NCI-H187 treated with DMSO at 0.1 percent for 48 hours (cell line): ENCODE data around the gene KLC1.

Source experiments
- DNase-seq: peaks from one replicate; lab custom pipeline; 2025; lab: John Stamatoyannopoulos, UW

Gene KLC1

GRCh38 chr14:103721334-103722120 is 92.5 kb downstream of the KLC1 start:
- no peak for DNase-seq

DNA sequence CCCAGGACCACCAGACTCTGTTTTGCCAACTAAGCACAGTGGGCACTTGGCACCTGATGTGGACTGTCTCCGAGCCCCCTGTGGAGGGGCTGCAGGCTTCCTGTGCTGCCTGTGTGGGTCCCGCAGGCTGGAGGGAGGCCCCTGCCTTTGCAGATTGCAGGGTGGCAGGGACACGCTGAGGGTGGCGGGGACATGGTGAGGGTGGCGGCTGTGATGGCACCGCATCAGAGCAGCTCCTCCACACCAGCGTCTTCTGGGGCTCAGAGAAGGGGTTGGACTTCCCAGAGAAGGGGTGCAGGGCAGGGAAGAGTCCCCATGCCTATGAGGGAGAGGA is 94.7 kb downstream of the KLC1 start:
- DNase-seq: no peak

DNA sequence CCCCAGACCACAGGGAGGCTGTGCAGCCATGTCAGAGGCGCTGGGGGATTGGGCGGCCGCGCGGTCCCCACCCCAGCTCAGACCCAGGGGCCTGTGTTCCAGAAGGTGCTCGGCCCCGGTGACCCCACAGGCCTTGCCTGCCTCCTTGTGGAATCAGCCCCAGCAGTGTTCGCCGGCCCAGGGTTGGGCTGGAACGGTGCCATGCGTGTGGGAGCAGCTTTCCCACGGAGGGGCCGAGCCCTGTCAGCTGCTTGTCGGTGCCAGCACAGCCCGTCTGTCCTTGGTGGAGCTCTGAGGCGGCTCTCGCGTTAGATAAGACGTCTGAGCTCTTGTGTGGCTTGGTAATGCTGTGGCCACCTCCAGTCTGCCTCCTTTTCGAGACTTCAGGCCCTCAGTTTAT is 95.1 kb downstream of the KLC1 start:
- DNase-seq: no peak

DNA sequence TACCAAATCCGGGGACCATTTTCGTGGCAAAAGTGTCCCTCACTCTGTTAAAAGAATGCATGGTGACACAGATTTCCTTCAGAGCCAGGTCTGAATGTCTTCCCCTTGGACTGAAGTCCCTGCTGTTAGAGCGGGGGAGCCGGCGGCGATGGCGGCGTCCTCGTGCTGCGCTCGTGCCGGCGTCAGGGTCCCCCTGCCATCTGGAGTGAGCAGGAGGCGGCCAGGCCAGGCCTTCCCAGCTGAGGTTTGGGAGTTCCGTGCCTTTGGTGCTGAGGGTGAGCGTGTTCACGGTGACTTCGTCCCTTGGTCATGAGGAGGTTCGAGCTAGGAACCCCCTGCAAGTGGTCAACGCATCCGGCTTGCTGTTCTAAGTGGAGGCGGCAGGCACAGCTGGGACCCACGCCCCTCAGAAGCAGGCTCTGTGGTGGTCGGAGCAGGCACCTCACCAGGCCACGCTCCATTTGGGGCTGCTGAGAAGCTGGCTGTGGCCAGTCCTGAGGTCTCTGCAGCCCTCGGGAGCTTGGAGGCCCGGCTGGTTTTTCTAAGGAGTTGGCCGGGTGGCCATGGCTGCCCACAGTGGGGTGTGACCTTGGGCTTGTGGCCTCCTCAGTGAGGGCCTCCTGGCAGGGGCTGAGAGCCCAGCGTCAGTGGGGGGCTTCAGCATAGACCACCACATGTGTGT is 96.1 kb downstream of the KLC1 start:
- no peak for DNase-seq

DNA sequence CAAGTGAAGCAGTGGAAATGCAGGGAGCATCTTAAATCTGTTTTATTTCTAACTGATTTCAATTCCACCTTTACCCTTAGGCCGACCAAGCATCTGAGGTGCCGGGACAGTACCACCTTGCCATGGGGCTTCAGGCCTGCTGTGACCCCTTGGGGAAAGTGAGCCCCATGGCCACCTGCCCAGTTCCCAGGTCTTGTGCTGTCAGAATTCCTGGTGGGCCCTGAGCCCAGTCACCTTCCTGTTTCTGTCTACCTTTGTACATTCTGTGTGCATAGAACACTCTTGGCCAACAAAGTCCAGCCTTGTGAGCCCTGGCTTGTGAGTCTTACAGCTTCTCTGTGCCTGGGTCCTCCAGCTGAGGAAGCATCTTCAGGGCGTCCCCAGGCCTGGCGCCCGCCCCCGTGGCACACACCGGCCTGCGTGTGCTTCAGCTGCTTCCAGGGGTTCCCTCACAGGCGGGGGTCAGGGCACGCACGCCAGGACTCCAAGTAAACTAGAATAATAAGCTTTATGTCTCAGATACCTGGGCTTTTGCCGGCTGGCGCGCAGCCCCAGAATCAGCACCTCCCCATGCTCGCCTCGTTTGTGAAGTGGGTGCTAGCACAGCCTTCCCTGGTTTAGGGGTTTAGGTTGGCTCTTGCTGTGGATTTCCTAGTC is 96.9 kb downstream of the KLC1 start:
- DNase-seq: no peak

DNA sequence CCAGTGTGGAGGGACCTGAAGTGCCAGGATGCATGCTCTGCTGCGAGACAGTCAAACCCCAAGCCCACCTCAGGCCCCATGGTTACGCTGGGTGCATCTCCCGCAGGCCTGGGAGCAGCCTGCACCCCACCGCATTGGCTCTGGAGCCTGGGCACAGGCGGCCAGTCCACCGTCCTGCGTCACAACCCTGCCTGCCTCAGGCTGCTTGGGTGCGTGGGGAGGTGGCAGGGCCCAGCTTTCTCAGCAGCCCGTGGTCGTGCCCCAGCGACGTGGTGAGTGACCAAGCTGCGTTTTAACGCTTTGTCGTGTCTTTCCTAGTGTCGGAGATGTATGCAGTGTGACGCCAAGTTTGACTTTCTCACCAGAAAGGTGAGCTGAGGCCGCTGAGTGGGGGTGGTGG is 97.5 kb downstream of the KLC1 start:
- DNase-seq: no peak

DNA sequence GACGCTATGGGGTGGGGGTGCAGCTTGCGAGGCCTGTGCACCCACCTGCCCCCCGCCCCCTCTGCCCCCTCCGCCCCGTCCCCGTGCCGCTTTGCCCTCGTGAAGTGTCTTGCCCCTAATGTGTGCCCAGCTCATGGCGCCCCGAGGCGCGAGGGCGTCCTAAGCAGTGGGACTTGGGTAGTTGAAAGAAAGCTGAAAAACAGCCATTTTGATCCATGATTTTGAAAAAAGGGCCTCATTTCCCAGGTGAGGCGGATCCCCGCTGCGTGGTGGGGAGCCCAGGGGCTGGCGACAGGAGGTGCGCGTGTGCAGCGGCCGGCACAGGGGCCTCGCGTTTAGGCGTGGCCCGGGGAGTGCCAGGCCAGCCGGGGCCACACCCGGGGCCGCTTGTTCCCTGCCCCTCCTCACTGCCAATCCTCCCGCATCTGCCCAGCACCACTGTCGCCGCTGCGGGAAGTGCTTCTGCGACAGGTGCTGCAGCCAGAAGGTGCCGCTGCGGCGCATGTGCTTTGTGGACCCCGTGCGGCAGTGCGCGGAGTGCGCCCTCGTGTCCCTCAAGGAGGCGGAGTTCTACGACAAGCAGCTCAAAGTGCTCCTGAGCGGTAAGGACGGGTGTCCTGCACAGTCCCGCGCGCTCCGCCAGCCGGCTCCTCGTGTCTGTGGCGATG is 98.4 kb downstream of the KLC1 start:
- no peak for DNase-seq

DNA sequence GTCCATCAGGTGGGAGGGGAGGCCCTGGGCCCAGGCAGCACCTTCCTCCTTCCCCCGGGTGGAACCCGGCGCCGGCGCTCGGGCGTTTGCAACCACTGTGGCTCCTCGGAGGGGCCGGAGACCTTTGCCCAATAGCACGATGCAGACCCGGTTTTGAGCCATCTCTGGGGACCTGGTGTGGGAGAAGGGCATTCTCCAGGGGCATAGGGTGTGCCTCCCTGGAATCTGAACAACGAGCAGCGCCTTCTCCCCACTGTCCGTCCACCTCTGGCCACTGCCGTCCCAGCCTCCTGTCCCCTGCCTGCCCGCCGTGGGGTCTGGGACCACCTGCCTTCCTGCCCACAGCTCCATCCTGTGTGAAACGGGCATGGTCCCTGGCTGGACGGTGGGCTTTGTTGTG is 99.1 kb downstream of the KLC1 start:
- no peak for DNase-seq

DNA sequence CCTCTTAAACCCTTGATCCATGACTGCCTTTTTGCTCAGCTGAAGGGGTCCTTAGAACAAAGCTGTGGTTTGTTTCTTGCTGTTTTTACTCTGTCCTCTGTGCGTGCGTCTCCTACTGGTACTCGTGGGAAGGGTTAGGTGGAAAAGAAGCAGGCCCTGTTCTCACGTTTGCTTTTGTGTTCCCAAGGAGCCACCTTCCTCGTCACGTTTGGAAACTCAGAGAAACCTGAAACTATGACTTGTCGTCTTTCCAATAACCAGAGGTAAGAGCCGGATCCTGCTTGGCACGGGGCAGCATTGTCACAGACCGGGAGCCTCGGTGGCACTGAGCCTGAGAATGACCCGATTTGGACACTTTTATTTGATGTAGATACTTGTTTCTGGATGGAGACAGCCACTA is 99.7 kb downstream of the KLC1 start:
- no peak for DNase-seq

GRCh38 chr14:103729496-103730448 is 100.8 kb downstream of the KLC1 start:
- DNase-seq: no peak

GRCh38 chr14:103730490-103731035 is 101.6 kb downstream of the KLC1 start:
- DNase-seq: no peak

GRCh38 chr14:103731481-103731880 is 102.5 kb downstream of the KLC1 start:
- DNase-seq: no peak

DNA sequence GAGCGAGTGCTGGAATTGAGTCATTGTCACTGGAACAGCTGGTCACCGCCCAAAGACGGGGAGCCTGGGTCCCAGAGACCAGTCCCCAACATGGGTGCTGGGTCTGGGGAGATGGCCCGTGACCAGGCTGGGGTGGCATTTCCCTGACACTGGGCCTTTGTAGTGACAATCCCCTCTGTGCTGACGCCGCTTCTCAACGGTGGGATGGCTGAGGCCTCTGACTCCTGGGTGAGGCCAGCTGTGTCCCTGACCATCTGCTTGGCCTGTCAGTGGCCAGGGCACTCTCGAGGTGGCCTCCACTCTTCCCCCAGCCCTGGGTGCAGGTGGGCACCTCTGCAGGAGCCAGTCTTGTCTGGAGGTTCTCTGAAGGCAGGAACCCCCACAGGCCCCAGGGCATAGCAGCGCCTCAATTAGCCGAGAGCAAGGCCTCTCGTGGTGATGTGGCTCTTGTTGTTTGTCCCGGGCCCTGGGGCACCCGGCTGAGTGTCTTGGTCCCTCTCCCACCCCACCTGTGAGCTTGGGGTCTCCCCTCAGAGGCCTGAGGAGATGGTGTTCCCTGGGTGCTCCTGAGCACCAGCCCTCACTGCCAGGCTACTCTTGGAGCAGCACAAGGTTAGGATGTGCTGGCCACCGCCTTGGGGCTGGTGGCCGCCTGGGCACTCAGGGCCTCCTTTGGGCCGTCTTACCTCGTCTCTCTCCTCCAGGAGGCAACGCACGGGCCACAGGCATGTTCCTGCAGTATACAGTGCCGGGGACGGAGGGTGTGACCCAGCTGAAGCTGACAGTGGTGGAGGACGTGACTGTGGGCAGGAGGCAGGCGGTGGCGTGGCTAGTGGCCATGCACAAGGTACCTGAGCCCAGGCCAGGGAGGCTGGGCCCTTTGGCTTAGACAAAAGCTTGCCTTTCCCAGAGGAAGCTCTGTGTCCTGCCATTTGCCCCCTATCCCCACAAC is 103.2 kb downstream of the KLC1 start:
- no peak for DNase-seq

DNA sequence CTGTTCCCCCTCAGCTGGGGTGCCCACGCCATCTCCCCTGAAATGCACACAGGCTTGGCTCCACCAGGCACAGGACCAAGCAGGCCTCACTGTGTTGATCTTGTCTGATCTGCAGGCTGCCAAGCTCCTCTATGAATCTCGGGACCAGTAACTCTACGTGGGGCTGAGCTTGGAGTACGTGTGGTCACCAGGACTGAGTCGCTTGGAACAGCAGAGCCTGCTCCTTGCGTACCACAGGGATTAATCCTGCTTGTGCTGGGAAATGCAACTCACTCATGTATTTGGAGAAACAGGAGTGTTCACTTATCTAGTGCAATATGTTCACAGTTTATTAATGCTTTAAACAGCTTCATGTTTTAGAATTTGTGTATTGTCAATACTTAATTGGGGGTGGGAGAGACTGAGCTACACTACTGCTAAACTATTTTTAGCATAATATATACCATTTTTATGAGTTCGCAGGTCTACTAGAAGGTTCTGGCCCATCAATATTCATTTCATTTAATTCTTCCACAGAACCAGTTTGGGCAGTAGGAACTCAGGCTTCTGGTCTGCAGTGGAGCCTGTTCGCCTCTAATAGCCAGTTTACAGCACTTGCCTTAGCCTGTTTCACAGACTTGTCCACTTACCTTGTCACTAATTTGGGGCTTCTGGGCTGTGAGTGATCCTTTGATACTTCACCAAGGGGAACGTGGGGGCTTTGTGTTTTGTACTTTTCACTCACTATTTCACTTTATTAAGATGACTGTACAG is 104.0 kb downstream of the KLC1 start:
- no peak for DNase-seq

DNA sequence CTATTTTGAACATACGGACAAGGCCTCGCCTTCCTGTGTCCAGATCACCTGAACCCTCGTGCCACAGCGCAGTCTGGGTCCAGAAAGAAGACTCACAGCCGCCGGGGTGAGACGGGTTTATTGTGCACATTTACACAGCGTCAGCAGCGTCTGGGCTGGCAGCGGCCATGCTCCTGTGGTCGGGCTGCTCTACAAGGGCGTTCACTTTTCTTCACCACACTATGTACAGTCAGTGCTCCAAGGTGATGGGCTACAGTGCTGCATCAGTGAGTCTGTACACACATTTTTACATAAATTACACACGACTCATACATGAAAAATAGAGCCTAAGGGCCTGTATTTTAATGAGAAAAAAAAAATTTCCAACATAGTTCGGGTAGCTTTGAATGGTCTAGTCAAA is 104.6 kb downstream of the KLC1 start:
- DNase-seq: no peak

DNA sequence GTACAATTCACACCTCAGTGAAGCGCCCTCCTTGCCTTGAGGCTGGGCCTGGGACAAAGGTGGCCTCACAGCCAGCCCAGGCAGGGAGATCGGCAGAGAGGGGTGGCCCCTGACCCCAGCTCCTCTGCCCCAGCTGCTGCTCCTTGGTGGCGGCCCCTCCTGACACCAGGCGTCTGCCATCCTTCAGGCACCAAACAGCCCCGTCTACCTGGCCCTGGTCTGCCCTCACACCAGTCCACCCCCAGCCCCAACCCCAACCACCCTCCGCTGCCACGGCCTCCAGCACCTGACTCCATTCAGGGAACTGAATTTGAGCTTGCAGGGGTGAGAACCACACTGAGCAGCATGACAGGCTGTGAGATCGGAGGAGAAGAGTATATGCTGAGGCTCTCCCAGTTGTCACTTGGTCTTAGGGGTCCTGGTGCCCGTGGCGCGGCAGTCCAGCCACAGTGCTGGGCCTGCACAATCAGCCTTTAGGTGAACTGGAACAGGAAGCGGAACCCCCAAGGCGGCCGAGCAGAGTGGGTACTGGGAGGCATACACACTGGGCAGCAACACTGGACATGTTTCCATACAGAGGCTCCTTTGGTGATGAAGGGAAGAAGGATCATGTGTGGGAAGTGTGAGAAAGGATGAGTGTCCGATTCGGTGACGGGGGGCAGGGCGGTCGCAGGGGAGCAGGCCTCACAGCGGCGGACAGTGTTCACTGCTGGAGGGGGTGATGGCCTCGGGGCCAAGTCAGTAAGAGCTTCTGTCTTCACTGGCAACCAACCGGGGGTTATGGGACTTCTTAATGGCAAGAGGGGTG is 105.3 kb downstream of the KLC1 start:
- no peak for DNase-seq

GRCh38 chr14:103735022-103735421 is 106.0 kb downstream of the KLC1 start:
- DNase-seq: no peak

GRCh38 chr14:103735439-103735814 is 106.4 kb downstream of the KLC1 start:
- no peak for DNase-seq
